GM21723 (cell line): ENCODE data around the gene COMTD1.
A peak's percentile ranks its signal among the peaks of the same experiment; 100 is the strongest.
"Not testable (repeated sequence)": the region's sequence is repeated elsewhere in the genome, so short reads cannot be mapped to it uniquely, and the experiment has no call there.

Experiments used
- ATAC-seq: cut with Tn5 transposase; IDR thresholded peaks from one replicate; pipeline ENCODE4 v1.9.1; 2021; ENCODE audit warnings: mild to moderate bottlenecking, moderate library complexity; ENCODE audit not compliant: unreplicated experiment

Gene COMTD1

GRCh38 chr10:75226095-75226494 lies 9.7 kb downstream of the COMTD1 start:
- no peak for ATAC-seq

GRCh38 chr10:75223507-75223906 lies 12.2 kb downstream of the COMTD1 start:
- ATAC-seq, result no peak

- not testable (repeated sequence) for ATAC-seq
Observed at GRCh38 chr10:75221492-75221891, 14.3 kb downstream of the COMTD1 start.

GRCh38 chr10:75220274-75220673 lies 15.5 kb downstream of the COMTD1 start:
- no peak for ATAC-seq

GRCh38 chr10:75212343-75212742 lies 23.4 kb downstream of the COMTD1 start:
- no peak for ATAC-seq

- ATAC-seq, result no peak
Observed at GRCh38 chr10:75211007-75211691, 24.6 kb downstream of the COMTD1 start.

GRCh38 chr10:75210282-75211006 lies 25.3 kb downstream of the COMTD1 start, which contains the start of gene VDAC2:
VDAC2 (plus strand) TSS chr10:75210796; CDS start chr10:75211159, 363 bp downstream.
- peak; percentile 88 for ATAC-seq

- ATAC-seq, result peak; percentile 68
Observed at GRCh38 chr10:75209921-75210281, 25.9 kb downstream of the COMTD1 start.

- ATAC-seq, result peak; percentile 3
Observed at GRCh38 chr10:75209086-75209920, 26.5 kb downstream of the COMTD1 start.

- ATAC-seq, result no peak
Observed at GRCh38 chr10:75208181-75208580, 27.6 kb downstream of the COMTD1 start.

- ATAC-seq, result no peak
Observed at GRCh38 chr10:75207857-75208144, 28.0 kb downstream of the COMTD1 start.

- no peak for ATAC-seq
Observed at GRCh38 chr10:75207079-75207856, 28.5 kb downstream of the COMTD1 start.

GRCh38 chr10:75206638-75207037 lies 29.1 kb downstream of the COMTD1 start:
- not testable (repeated sequence) for ATAC-seq

- no peak for ATAC-seq
Observed at GRCh38 chr10:75205908-75206307, 29.8 kb downstream of the COMTD1 start.

- ATAC-seq, result no peak
Observed at GRCh38 chr10:75203724-75204123, 32.0 kb downstream of the COMTD1 start.

- not testable (repeated sequence) for ATAC-seq
Observed at GRCh38 chr10:75203046-75203620, 32.6 kb downstream of the COMTD1 start.

GRCh38 chr10:75202321-75203045 lies 33.3 kb downstream of the COMTD1 start:
- ATAC-seq, result no peak

- ATAC-seq, result no peak
Observed at GRCh38 chr10:75201793-75202307, 33.9 kb downstream of the COMTD1 start.

- not testable (repeated sequence) for ATAC-seq
Observed at GRCh38 chr10:75199949-75200348, 35.8 kb downstream of the COMTD1 start.

- ATAC-seq, result no peak
Observed at GRCh38 chr10:75197906-75198305, 37.9 kb downstream of the COMTD1 start.
